ENCODE data around the gene FZD10. TPM values are rescaled to one million over a fixed set of nuclear protein-coding genes. Genes with fewer than 3 reads are reported as not detected.

Gene FZD10
- total and polyA plus RNA-seq, 2 of the 8 experiments (the other 6 are each of a cell fraction or from before 2014, with no cell fraction given), result 0.11 to 0.60 TPM

GRCh38 chr12:130184404-130185090, 22.3 kb downstream of the FZD10 start (continued):
- TF ChIP-seq ATF2 (IDR thresholded peaks at IDR 0.05; ENCODE audit: low read length) (no peak), SIX5 (IDR thresholded peaks at IDR 0.05; ENCODE audit: low read depth, low read length) (no peak), SP2 (IDR thresholded peaks at IDR 0.05; ENCODE audit: low read length) (no peak), CREB1 (IDR thresholded peaks at IDR 0.05) (no peak), KDM4A (IDR thresholded peaks at IDR 0.05; ENCODE audit: low read depth, low read length, severe bottlenecking) (no peak), GTF2F1 (IDR thresholded peaks at IDR 0.05; ENCODE audit: borderline replicate concordance, low read depth, low read length) (no peak)
